ENCODE measurements around the gene KNDC1.

Gene KNDC1

GRCh38 chr10:133224076-133224475, 64.1 kb downstream of the KNDC1 start:
- no peak for TF ChIP-seq CTCF (IDR thresholded peaks at IDR 0.05; ENCODE audit: low read depth, low read length, missing control alignments)
- DNase-seq (ENCODE audit: low read depth): no peak

GRCh38 chr10:133224756-133225372, 64.8 kb downstream of the KNDC1 start:
- H3K4me3 ChIP-seq (ENCODE audit: low read depth, low read length): no peak overlapping the region
- no peak for DNase-seq (ENCODE audit: low read depth)
- TF ChIP-seq CTCF (IDR thresholded peaks at IDR 0.05; ENCODE audit: low read depth, low read length, missing control alignments): no peak

More at GRCh38 chr10:133224076-133224475, 64.1 kb downstream of the KNDC1 start:
- H3K4me3 ChIP-seq (ENCODE audit: low read depth, low read length): no peak overlapping the region

GRCh38 chr10:133225707-133226191, 65.7 kb downstream of the KNDC1 start:
- no peak overlapping the region for H3K4me3 ChIP-seq (ENCODE audit: low read depth, low read length)
- TF ChIP-seq CTCF (IDR thresholded peaks at IDR 0.05; ENCODE audit: low read depth, low read length, missing control alignments): no peak
- no peak for DNase-seq (ENCODE audit: low read depth)

- TF ChIP-seq CTCF (IDR thresholded peaks at IDR 0.05; ENCODE audit: low read depth, low read length, missing control alignments): peak; percentile 22
- DNase-seq (ENCODE audit: low read depth): no peak
- H3K4me3 ChIP-seq (ENCODE audit: low read depth, low read length): no peak overlapping the region
These were observed 66.3 kb downstream of the KNDC1 start for GRCh38 chr10:133226251-133226808.

- no peak for DNase-seq (ENCODE audit: low read depth)
- no peak for TF ChIP-seq CTCF (IDR thresholded peaks at IDR 0.05; ENCODE audit: low read depth, low read length, missing control alignments)
- no peak overlapping the region for H3K4me3 ChIP-seq (ENCODE audit: low read depth, low read length)
These were observed 67.2 kb downstream of the KNDC1 start for GRCh38 chr10:133227256-133227655.

GRCh38 chr10:133229265-133230043, 69.4 kb downstream of the KNDC1 start:
- no peak for DNase-seq (ENCODE audit: low read depth)
- no peak for TF ChIP-seq CTCF (IDR thresholded peaks at IDR 0.05; ENCODE audit: low read depth, low read length, missing control alignments)
- H3K4me3 ChIP-seq (ENCODE audit: low read depth, low read length): no peak overlapping the region
